GM23338 (cell line): ENCODE data around the gene TNS3. TPM values are rescaled to one million over a fixed set of nuclear protein-coding genes. Genes with fewer than 3 reads are reported as not detected.

Experiments
- ATAC-seq: fragments of 200-7000 bp; cut with Tn5 transposase; 3 replicates; pipeline ENCODE4 v1.9.1; 2020
- DNase-seq: peaks from one replicate; pipeline ENCODE4 v3.0.0-alpha.2; 2015; ENCODE audit warnings: low spot score
- H2AFZ ChIP-seq: fragments of 200-600 bp; sonication (generic); 2 replicates; pipeline ENCODE4 v1.8.0; 2016; ENCODE audit warnings: antibody characterized with exemption, mild to moderate bottlenecking, moderate library complexity
- H3F3A ChIP-seq: fragments of 200-600 bp; sonication (generic); replicated peaks from 2 replicates; pipeline ENCODE4 v1.8.0; 2017; ENCODE audit warnings: antibody characterized with exemption, mixed run types, low read depth
- H3K27ac ChIP-seq: fragments of 200-600 bp; sonication (generic); 2 replicates; pipeline ENCODE4 v1.6.1; 2016; ENCODE audit warnings: low read depth
- H3K27me3 ChIP-seq: fragments of 200-600 bp; sonication (generic); 2 replicates; pipeline ENCODE4 v1.8.0; 2016; ENCODE audit warnings: mild to moderate bottlenecking, mixed run types, moderate library complexity; ENCODE audit not compliant: insufficient read depth
- H3K36me3 ChIP-seq: fragments of 200-600 bp; sonication (generic); 2 replicates; pipeline ENCODE4 v1.8.0; 2016; ENCODE audit warnings: mild to moderate bottlenecking; ENCODE audit not compliant: insufficient read depth
- H3K4me1 ChIP-seq: fragments of 200-600 bp; sonication (generic); 2 replicates; pipeline ENCODE4 v1.8.0; 2016; ENCODE audit warnings: mild to moderate bottlenecking, moderate library complexity; ENCODE audit not compliant: insufficient read depth
- H3K4me2 ChIP-seq: fragments of 200-600 bp; sonication (generic); 2 replicates; pipeline ENCODE4 v1.7.1; 2017; ENCODE audit warnings: mixed run types
- H3K4me3 ChIP-seq: fragments of 200-600 bp; sonication (generic); 2 replicates; pipeline ENCODE4 v1.6.1; 2016; ENCODE audit warnings: mixed run types
- H3K79me2 ChIP-seq: fragments of 200-600 bp; sonication (generic); replicated peaks from 2 replicates; pipeline ENCODE4 v1.8.0; 2017; ENCODE audit warnings: mild to moderate bottlenecking; ENCODE audit not compliant: insufficient read depth
- H3K9me2 ChIP-seq: fragments of 200-600 bp; sonication (generic); 2 replicates; pipeline ENCODE4 v1.8.0; 2017; ENCODE audit not compliant: insufficient read depth
- H4K20me1 ChIP-seq: fragments of 200-600 bp; sonication (generic); replicated peaks from 2 replicates; pipeline ENCODE4 v1.8.0; 2017; ENCODE audit warnings: mild to moderate bottlenecking; ENCODE audit not compliant: insufficient read depth
- H3K27ac Mint-ChIP-seq: 2 replicates; pipeline ENCODE4 v1.8.0; 2020; ENCODE audit warnings: inconsistent platforms, mild to moderate bottlenecking, moderate library complexity, mixed read lengths
- H3K27me3 Mint-ChIP-seq: 3 replicates; pipeline ENCODE4 v1.8.0; 2022; ENCODE audit warnings: low read depth, mild to moderate bottlenecking, moderate library complexity, mixed read lengths, inconsistent platforms; ENCODE audit not compliant: insufficient read depth, poor library complexity
- H3K36me3 Mint-ChIP-seq: 3 replicates; pipeline ENCODE4 v1.8.0; 2021; ENCODE audit warnings: low read depth, mild to moderate bottlenecking, inconsistent platforms, moderate library complexity, mixed read lengths
- H3K4me1 Mint-ChIP-seq: 3 replicates; pipeline ENCODE4 v1.8.0; 2020; ENCODE audit warnings: mild to moderate bottlenecking, inconsistent platforms, mixed read lengths
- H3K4me3 Mint-ChIP-seq: 3 replicates; pipeline ENCODE4 v1.8.0; 2021; ENCODE audit warnings: moderate library complexity, mild to moderate bottlenecking, inconsistent platforms, mixed read lengths
- H3K9me3 Mint-ChIP-seq: 3 replicates; pipeline ENCODE4 v1.8.0; 2020; ENCODE audit warnings: moderate library complexity, mild to moderate bottlenecking, inconsistent platforms, mixed read lengths
- CREB1 ChIP-seq: fragments of 250-450 bp; sonication (Bioruptor Pico); IDR thresholded peaks from 2 replicates; pipeline ENCODE4 v1.5.0; 2020; ENCODE audit warnings: low read depth, mild to moderate bottlenecking, moderate library complexity
- CTCF ChIP-seq, 2 experiments: fragments of 200-600 bp in 1 of 2; sonication (generic) in 1 of 2; conservative IDR thresholded peaks; 2 replicates each; pipeline versions ENCODE4 v1.5.1 to v1.6.1; 2016 to 2017; ENCODE audit warnings: antibody characterized with exemption in 2 of 2, low read depth in 2 of 2, mild to moderate bottlenecking in 2 of 2, moderate library complexity in 1 of 2
- EZH2 ChIP-seq: fragments of 200-600 bp; sonication (generic); IDR thresholded peaks from one replicate; pipeline ENCODE4 v1.8.0; 2017; ENCODE audit warnings: antibody characterized with exemption, mild to moderate bottlenecking, low read depth; ENCODE audit not compliant: unreplicated experiment
- EZH2phosphoT487 ChIP-seq: fragments of 200-600 bp; sonication (generic); IDR thresholded peaks from one replicate; pipeline ENCODE4 v1.8.1; 2018; ENCODE audit warnings: antibody characterized with exemption; ENCODE audit not compliant: unreplicated experiment
- JUNB ChIP-seq: IDR thresholded peaks from one replicate; pipeline ENCODE4 v1.6.1; 2016; ENCODE audit warnings: antibody characterized with exemption; ENCODE audit not compliant: unreplicated experiment
- NANOG ChIP-seq: IDR thresholded peaks from 2 replicates; pipeline ENCODE4 v1.6.1; 2016; ENCODE audit warnings: antibody characterized with exemption, borderline replicate concordance
- POLR2AphosphoS5 ChIP-seq: IDR thresholded peaks from 2 replicates; pipeline ENCODE4 v1.6.1; 2016; ENCODE audit warnings: antibody characterized with exemption, low read depth
- STAT1 ChIP-seq: IDR thresholded peaks from one replicate; pipeline ENCODE4 v1.6.1; 2016; ENCODE audit warnings: antibody characterized with exemption; ENCODE audit not compliant: unreplicated experiment
- ZNF114 ChIP-seq: fragments of 250-450 bp; sonication (Bioruptor Pico); IDR thresholded peaks from 2 replicates; pipeline ENCODE4 v1.5.0; 2020; ENCODE audit warnings: mild to moderate bottlenecking, moderate library complexity
- ZNF331 ChIP-seq: fragments of 250-450 bp; sonication (Bioruptor Pico); IDR thresholded peaks from 2 replicates; pipeline ENCODE4 v1.5.0; 2020; ENCODE audit warnings: low read depth, mild to moderate bottlenecking, moderate library complexity
- ZNF462 ChIP-seq: fragments of 250-450 bp; sonication (Bioruptor Pico); IDR thresholded peaks from 2 replicates; pipeline ENCODE4 v1.5.0; 2020; ENCODE audit warnings: mild to moderate bottlenecking, moderate library complexity
- polyA plus RNA-seq: library from polyadenylated mRNA; unstranded; fragments of >200 nt; fragmentation: Nextera tagmentation; extraction: Ambion mirVana; gene quantifications from 2 replicates; pipeline ENCODE4 v1.2.1, GENCODE V29; 2016
- total RNA-seq: library from RNA; depleted of rRNA; stranded (reverse); fragments of >200 nt; shearing (Covaris generic); gene quantifications from 2 replicates; pipeline ENCODE4 v1.2.3, GENCODE V29; 2014
- TF ChIP-seq, protein P1 (sequence below): IDR thresholded peaks from 2 replicates; pipeline ENCODE4 v1.6.1; 2016; ENCODE audit warnings: antibody characterized with exemption
- TF ChIP-seq, protein P2 (sequence below): IDR thresholded peaks from one replicate; pipeline ENCODE4 v1.6.1; 2018; ENCODE audit warnings: antibody characterized with exemption; ENCODE audit not compliant: unreplicated experiment

The TNS3 gene
- total and polyA plus RNA-seq, 2 experiments from 2014 or later: 6.2 to 28.7 TPM

DNA sequence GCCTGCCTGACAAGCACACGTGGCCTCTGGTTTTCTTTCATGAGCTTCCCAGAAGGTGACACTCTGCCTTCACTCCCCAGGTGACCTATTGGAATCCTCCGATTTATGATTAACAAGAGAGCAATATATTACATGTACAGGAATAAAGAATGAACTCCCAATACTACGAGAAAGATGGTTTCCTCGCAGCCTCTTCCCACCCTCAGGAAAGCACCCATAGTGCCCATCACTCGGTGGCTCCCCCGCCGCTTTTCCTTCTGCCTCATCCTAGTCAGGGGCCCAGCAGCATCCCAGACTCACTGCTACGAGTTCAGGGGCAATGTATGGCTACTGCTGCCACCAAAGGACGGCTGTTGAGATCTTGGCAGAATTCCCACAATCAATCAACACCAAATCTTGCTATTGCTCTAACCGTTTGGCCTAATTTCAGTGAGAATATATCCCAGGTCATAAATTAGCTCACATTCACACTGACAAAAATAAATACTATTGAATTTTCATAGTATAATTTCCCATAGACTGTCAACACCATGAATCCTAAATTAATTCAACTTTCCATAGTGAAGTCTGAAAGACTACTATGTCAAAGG is 196.3 kb downstream of the TNS3 start:
- Histone ChIP-seq H3K27me3 (no peaks in the 10 kb centered on the region), H3K4me2 (no peak overlapping the region), H3K9me2 (no peaks in the 10 kb centered on the region), H4K20me1 (0 out of 2 replicates have a peak, but pooled peaks cover 10% of the 10 kb centered on the region), H3K4me1 (peaks cover 12% of the 10 kb centered on the region), H3K27ac (no peak overlapping the region), H3K4me3 (no peak overlapping the region), H2AFZ (no peak overlapping the region), H3K79me2 (no peaks in the 10 kb centered on the region), H3F3A (0 out of 2 replicates have a peak, but pooled peaks cover 8% of the 10 kb centered on the region), H3K36me3 (no peaks in the 10 kb centered on the region)
- ATAC-seq (no peak), DNase-seq (no peak)
- peaks cover 5% of the 10 kb centered on the region for H3K27me3 Mint-ChIP-seq
- no peak for TF ChIP-seq POLR2AphosphoS5
- TF ChIP-seq, protein P1, sequence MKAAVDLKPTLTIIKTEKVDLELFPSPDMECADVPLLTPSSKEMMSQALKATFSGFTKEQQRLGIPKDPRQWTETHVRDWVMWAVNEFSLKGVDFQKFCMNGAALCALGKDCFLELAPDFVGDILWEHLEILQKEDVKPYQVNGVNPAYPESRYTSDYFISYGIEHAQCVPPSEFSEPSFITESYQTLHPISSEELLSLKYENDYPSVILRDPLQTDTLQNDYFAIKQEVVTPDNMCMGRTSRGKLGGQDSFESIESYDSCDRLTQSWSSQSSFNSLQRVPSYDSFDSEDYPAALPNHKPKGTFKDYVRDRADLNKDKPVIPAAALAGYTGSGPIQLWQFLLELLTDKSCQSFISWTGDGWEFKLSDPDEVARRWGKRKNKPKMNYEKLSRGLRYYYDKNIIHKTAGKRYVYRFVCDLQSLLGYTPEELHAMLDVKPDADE: no peak
- no peak for TF ChIP-seq CREB1 (CRISPR knock-in tag)
- TF ChIP-seq JUNB: no peak
- TF ChIP-seq, protein P2, sequence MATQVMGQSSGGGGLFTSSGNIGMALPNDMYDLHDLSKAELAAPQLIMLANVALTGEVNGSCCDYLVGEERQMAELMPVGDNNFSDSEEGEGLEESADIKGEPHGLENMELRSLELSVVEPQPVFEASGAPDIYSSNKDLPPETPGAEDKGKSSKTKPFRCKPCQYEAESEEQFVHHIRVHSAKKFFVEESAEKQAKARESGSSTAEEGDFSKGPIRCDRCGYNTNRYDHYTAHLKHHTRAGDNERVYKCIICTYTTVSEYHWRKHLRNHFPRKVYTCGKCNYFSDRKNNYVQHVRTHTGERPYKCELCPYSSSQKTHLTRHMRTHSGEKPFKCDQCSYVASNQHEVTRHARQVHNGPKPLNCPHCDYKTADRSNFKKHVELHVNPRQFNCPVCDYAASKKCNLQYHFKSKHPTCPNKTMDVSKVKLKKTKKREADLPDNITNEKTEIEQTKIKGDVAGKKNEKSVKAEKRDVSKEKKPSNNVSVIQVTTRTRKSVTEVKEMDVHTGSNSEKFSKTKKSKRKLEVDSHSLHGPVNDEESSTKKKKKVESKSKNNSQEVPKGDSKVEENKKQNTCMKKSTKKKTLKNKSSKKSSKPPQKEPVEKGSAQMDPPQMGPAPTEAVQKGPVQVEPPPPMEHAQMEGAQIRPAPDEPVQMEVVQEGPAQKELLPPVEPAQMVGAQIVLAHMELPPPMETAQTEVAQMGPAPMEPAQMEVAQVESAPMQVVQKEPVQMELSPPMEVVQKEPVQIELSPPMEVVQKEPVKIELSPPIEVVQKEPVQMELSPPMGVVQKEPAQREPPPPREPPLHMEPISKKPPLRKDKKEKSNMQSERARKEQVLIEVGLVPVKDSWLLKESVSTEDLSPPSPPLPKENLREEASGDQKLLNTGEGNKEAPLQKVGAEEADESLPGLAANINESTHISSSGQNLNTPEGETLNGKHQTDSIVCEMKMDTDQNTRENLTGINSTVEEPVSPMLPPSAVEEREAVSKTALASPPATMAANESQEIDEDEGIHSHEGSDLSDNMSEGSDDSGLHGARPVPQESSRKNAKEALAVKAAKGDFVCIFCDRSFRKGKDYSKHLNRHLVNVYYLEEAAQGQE: no peak
- no peak for TF ChIP-seq EZH2phosphoT487
- TF ChIP-seq EZH2: no peak
- TF ChIP-seq ZNF331 (CRISPR knock-in tag): no peak
- no peak for TF ChIP-seq ZNF462
- TF ChIP-seq CTCF (conservative IDR thresholded peaks at IDR 0.05; ENCODE audit: low read depth in 2 of 2): no peak
- TF ChIP-seq STAT1: no peak
- no peak for TF ChIP-seq NANOG
- TF ChIP-seq ZNF114 (CRISPR knock-in tag): no peak
- no peaks in the 10 kb centered on the region; the same call in 2 of the 3 replicates for H3K36me3 Mint-ChIP-seq
- no peak overlapping the region for H3K27ac Mint-ChIP-seq
- no peak overlapping the region for H3K4me3 Mint-ChIP-seq
- H3K9me3 Mint-ChIP-seq: no peaks in the 10 kb centered on the region; the same call in 2 of the 3 replicates
- H3K4me1 Mint-ChIP-seq: peaks cover 18% of the 10 kb centered on the region
